ENCODE measurements around the gene PRMT9.

DNA sequence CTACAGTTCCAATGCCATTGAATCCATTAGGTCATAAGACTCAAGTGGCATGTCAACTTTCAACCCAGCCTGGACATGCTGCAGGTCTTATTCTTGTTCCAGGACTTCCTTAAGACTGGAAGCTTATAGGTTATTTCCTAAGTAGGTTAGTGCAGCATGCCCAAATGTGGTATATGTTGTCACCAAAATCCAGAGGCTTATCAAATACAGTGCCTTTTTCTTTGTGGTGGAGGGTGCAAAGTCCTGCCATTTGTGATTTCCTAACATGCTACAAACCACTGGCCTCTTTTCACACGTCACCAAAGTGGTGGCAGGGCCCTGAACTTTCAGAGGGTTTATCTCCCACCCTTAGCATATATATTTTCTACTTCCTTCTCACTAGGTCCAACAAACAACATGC, 76.5 kb downstream of the PRMT9 start:
- TF ChIP-seq ZNF624 (tag by site-specific recombination; IDR thresholded peaks at IDR 0.05) (no peak), SP2 (tag by site-specific recombination; IDR thresholded peaks at IDR 0.05) (no peak), ZNF521 (tag by site-specific recombination; IDR thresholded peaks at IDR 0.05) (no peak), ZNF274 (IDR thresholded peaks at IDR 0.05; ENCODE audit: low read length) (no peak), ZNF274 (tag by site-specific recombination; IDR thresholded peaks at IDR 0.05; ENCODE audit: borderline replicate concordance) (no peak), ZNF239 (tag by site-specific recombination; IDR thresholded peaks at IDR 0.05) (no peak), GLI2 (tag by site-specific recombination; IDR thresholded peaks at IDR 0.05; ENCODE audit: borderline replicate concordance, low read depth) (no peak), ZNF664 (tag by site-specific recombination; IDR thresholded peaks at IDR 0.05) (no peak), RBAK (tag by site-specific recombination; IDR thresholded peaks at IDR 0.05) (no peak), KLF1 (tag by site-specific recombination; IDR thresholded peaks at IDR 0.05) (no peak)
- TF ChIP-seq, protein P1, sequence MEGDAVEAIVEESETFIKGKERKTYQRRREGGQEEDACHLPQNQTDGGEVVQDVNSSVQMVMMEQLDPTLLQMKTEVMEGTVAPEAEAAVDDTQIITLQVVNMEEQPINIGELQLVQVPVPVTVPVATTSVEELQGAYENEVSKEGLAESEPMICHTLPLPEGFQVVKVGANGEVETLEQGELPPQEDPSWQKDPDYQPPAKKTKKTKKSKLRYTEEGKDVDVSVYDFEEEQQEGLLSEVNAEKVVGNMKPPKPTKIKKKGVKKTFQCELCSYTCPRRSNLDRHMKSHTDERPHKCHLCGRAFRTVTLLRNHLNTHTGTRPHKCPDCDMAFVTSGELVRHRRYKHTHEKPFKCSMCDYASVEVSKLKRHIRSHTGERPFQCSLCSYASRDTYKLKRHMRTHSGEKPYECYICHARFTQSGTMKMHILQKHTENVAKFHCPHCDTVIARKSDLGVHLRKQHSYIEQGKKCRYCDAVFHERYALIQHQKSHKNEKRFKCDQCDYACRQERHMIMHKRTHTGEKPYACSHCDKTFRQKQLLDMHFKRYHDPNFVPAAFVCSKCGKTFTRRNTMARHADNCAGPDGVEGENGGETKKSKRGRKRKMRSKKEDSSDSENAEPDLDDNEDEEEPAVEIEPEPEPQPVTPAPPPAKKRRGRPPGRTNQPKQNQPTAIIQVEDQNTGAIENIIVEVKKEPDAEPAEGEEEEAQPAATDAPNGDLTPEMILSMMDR (tag by site-specific recombination; IDR thresholded peaks at IDR 0.05) = no peak
- TF ChIP-seq, protein P2, sequence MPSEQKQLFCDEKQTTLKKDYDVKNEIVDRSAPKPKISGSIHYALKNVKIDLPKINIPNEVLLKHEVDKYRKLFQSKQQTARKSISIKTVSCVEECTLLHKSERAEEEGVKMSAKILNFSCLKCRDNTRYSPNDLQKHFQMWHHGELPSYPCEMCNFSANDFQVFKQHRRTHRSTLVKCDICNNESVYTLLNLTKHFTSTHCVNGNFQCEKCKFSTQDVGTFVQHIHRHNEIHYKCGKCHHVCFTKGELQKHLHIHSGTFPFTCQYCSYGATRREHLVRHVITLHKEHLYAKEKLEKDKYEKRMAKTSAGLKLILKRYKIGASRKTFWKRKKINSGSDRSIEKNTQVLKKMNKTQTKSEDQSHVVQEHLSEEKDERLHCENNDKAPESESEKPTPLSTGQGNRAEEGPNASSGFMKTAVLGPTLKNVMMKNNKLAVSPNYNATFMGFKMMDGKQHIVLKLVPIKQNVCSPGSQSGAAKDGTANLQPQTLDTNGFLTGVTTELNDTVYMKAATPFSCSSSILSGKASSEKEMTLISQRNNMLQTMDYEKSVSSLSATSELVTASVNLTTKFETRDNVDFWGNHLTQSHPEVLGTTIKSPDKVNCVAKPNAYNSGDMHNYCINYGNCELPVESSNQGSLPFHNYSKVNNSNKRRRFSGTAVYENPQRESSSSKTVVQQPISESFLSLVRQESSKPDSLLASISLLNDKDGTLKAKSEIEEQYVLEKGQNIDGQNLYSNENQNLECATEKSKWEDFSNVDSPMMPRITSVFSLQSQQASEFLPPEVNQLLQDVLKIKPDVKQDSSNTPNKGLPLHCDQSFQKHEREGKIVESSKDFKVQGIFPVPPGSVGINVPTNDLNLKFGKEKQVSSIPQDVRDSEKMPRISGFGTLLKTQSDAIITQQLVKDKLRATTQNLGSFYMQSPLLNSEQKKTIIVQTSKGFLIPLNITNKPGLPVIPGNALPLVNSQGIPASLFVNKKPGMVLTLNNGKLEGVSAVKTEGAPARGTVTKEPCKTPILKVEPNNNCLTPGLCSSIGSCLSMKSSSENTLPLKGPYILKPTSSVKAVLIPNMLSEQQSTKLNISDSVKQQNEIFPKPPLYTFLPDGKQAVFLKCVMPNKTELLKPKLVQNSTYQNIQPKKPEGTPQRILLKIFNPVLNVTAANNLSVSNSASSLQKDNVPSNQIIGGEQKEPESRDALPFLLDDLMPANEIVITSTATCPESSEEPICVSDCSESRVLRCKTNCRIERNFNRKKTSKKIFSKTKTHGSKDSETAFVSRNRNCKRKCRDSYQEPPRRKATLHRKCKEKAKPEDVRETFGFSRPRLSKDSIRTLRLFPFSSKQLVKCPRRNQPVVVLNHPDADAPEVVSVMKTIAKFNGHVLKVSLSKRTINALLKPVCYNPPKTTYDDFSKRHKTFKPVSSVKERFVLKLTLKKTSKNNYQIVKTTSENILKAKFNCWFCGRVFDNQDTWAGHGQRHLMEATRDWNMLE (tag by site-specific recombination; conservative IDR thresholded peaks at IDR 0.05; ENCODE audit: low read depth) = no peak
- TF ChIP-seq, protein P3, sequence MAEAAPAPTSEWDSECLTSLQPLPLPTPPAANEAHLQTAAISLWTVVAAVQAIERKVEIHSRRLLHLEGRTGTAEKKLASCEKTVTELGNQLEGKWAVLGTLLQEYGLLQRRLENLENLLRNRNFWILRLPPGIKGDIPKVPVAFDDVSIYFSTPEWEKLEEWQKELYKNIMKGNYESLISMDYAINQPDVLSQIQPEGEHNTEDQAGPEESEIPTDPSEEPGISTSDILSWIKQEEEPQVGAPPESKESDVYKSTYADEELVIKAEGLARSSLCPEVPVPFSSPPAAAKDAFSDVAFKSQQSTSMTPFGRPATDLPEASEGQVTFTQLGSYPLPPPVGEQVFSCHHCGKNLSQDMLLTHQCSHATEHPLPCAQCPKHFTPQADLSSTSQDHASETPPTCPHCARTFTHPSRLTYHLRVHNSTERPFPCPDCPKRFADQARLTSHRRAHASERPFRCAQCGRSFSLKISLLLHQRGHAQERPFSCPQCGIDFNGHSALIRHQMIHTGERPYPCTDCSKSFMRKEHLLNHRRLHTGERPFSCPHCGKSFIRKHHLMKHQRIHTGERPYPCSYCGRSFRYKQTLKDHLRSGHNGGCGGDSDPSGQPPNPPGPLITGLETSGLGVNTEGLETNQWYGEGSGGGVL (tag by site-specific recombination; IDR thresholded peaks at IDR 0.05) = no peak
